Measurements from ENCODE around the gene FBXL7.

- TF ChIP-seq CTCF (conservative IDR thresholded peaks at IDR 0.05; ENCODE audit: low read length) = no peak
- no peak for TF ChIP-seq EZH2phosphoT487 (IDR thresholded peaks at IDR 0.05; ENCODE audit: borderline replicate concordance)
Measured at GRCh38 chr5:15719784-15720183, 219.8 kb downstream of the FBXL7 start.
